Stomach (tissue), 19 donors: ENCODE data around the gene OR5B21. TPM values are rescaled to one million over a fixed set of nuclear protein-coding genes. Genes with fewer than 3 reads are reported as not detected.

ENCODE experiments used
- DNase-seq, 2 donors: peaks; one replicate each; pipeline versions ENCODE4 v3.0.0 to v3.0.0-alpha.2; 2013 to 2019
- H3K27ac ChIP-seq, 5 donors: fragments of 200-600 bp in 4 of 5; sonication (generic) in 4 of 5; one replicate each; pipeline ENCODE4 v1.5.1; 2013 to 2019; ENCODE audit warnings: mild to moderate bottlenecking in 1 of 5, moderate library complexity in 1 of 5
- H3K27me3 ChIP-seq, 3 donors: fragments of 200-600 bp; sonication (generic); one replicate each; pipeline ENCODE4 v1.5.1; 2017 to 2019; ENCODE audit warnings: mixed run types in 1 of 3
- H3K36me3 ChIP-seq, 4 donors: fragments of 200-600 bp; sonication (generic); 1 replicate in 3 of 4; 2 replicates in 1 of 4; pipeline ENCODE4 v1.5.1; 2016 to 2019
- H3K4me1 ChIP-seq, 4 donors: fragments of 200-600 bp; sonication (generic); one replicate each; pipeline ENCODE4 v1.5.1; 2016 to 2019
- H3K4me3 ChIP-seq, 4 donors: fragments of 200-600 bp; sonication (generic) in 3 of 4; one replicate each; pipeline ENCODE4 v1.5.1; 2016 to 2019; ENCODE audit warnings: mild to moderate bottlenecking in 1 of 4
- H3K9me3 ChIP-seq, 4 donors: fragments of 200-600 bp; sonication (generic); one replicate each; pipeline ENCODE4 v1.5.1; 2016 to 2019
- CTCF ChIP-seq, 7 experiments: fragments of 450-650 bp in 4 of 7; fragments of 200-600 bp in 3 of 7; sonication (generic) in 3 of 7; IDR thresholded peaks; one replicate each; pipeline ENCODE4 v1.5.1; 2016 to 2019; ENCODE audit warnings: antibody characterized with exemption in 7 of 7, control low read depth in 2 of 7, mild to moderate bottlenecking in 1 of 7
- EP300 ChIP-seq: sonication (generic); formaldehyde crosslinking; IDR thresholded peaks from one replicate; pipeline ENCODE4 v1.6.1; 2017; ENCODE audit warnings: antibody characterized with exemption
- POLR2A ChIP-seq, 4 donors: fragments of 450-650 bp; IDR thresholded peaks; one replicate each; pipeline ENCODE4 v1.6.1; 2016; ENCODE audit warnings: antibody characterized with exemption in 4 of 4, control low read depth in 2 of 4, mild to moderate bottlenecking in 1 of 4, moderate library complexity in 1 of 4
- POLR2AphosphoS5 ChIP-seq, 3 donors: sonication (generic); formaldehyde crosslinking; IDR thresholded peaks; one replicate each; pipeline ENCODE4 v1.6.1; 2016; ENCODE audit warnings: antibody characterized with exemption in 3 of 3
- WGBS, 5 donors: extraction: QIAGEN DNeasy Blood & Tissue Kit in 3 of 5; methylation state at CpG; one replicate each; pipeline versions ENCODE4 v1.1.5 to v1.1.7; 2013 to 2018; 5-methylcytosine and 5-hydroxymethylcytosine counted together
- intact Hi-C: fragments of 100-400 bp; cut with DNase I; formaldehyde crosslinking; loops from one replicate; pipeline ENCODE4 v1.15.1; 2023; ENCODE audit warnings: low total_unique reads
- long read RNA-seq, 10 donors: transcript quantifications; one replicate each; lab custom pipeline, GENCODE V29; 2026
- polyA plus RNA-seq, 3 donors: library from polyadenylated mRNA; stranded (reverse); fragments of 200-250 nt; gene quantifications; one replicate each; pipeline ENCODE4 v1.2.3, GENCODE V29; 2013
- total RNA-seq, 5 donors: library from RNA; depleted of rRNA; stranded (reverse); fragments of >200 nt; gene quantifications; one replicate each; pipeline versions ENCODE4 v1.1.0 to v1.2.3, GENCODE V29; 2014 to 2016
- donor health status: healthy with polysubstance abuse.
- donor health status: Bipolar disorder and iron deficiency.
- donor health status: healthy.

Gene OR5B21
- not detected for total RNA-seq
- not detected for polyA plus RNA-seq
- long read RNA-seq, donor 1: 0 reads
- long read RNA-seq, donor 2: 0 reads
- long read RNA-seq, donor 3: 0 reads
- long read RNA-seq, donor 4: 0 reads
- long read RNA-seq, donor 5: 0 reads
- long read RNA-seq, donor 6: 0 reads
- long read RNA-seq, donor 7: 0 reads
- long read RNA-seq, donor 8: 0 reads
- long read RNA-seq, donor 9: 0 reads
- long read RNA-seq, donor 10: 0 reads

- H3K36me3 ChIP-seq: no peaks in the 10 kb centered on the region
- intact Hi-C loops: no loop called here
- no peak for DNase-seq
- H3K9me3 ChIP-seq: no peaks in the 10 kb centered on the region
- H3K27ac ChIP-seq: no peak within 1 kb of the TSS
- 95 to 100% (median 97%) methylated on average over 1 of the region's 1 CpG for WGBS, 5 donors
- no peaks in the 10 kb centered on the region for H3K4me1 ChIP-seq
- TF ChIP-seq EP300 (no peak), CTCF (IDR thresholded peaks at IDR 0.05) (no peak), POLR2AphosphoS5 (IDR thresholded peaks at IDR 0.05) (no peak), POLR2A (IDR thresholded peaks at IDR 0.05) (no peak)
- no peak within 1 kb of the TSS for H3K4me3 ChIP-seq
- no peaks in the 10 kb centered on the region for H3K27me3 ChIP-seq
These were observed at the start of gene OR5B21 for GRCh38 chr11:58508005-58508404. TSS of gene OR5B21 (minus strand) at chr11:58508105. CDS start at chr11:58508105, 0 bp downstream.

GRCh38 chr11:58549644-58550043 is 41.7 kb upstream of the OR5B21 start:
- intact Hi-C loops: no loop called here
- peaks cover 45 to 100% (median 100%) of the 10 kb centered on the region in 4 donors for H3K36me3 ChIP-seq
- no peak overlapping the region for H3K27ac ChIP-seq
- no peaks in the 10 kb centered on the region for H3K9me3 ChIP-seq
- WGBS, 5 donors: 93 to 97% (median 96%) methylated on average over 7 of the region's 7 CpGs
- no peak overlapping the region for H3K4me3 ChIP-seq
- DNase-seq: no peak
- no peaks in the 10 kb centered on the region for H3K4me1 ChIP-seq
- TF ChIP-seq EP300 (no peak), POLR2AphosphoS5 (IDR thresholded peaks at IDR 0.05) (no peak)
- no peaks in the 10 kb centered on the region for H3K27me3 ChIP-seq

- 71 to 91% (median 88%) methylated on average over 1 of the region's 1 CpG for WGBS, 5 donors
- intact Hi-C loops: no loop called here
These were observed 38.9 kb upstream of the OR5B21 start for GRCh38 chr11:58546841-58547240.

GRCh38 chr11:58531865-58532341 is 24.0 kb upstream of the OR5B21 start:
- TF ChIP-seq POLR2AphosphoS5 (IDR thresholded peaks at IDR 0.05) (no peak), CTCF (IDR thresholded peaks at IDR 0.05) (no peak), POLR2A (IDR thresholded peaks at IDR 0.05) (no peak), EP300 (no peak)
- no peaks in the 10 kb centered on the region for H3K9me3 ChIP-seq
- DNase-seq: no peak
- H3K36me3 ChIP-seq: peaks cover 16 to 62% (median 54%) of the 10 kb centered on the region in 4 donors
- intact Hi-C loops: no loop called here
- no peaks in the 10 kb centered on the region for H3K4me1 ChIP-seq
- no peak overlapping the region for H3K27ac ChIP-seq
- H3K4me3 ChIP-seq: no peak overlapping the region
- WGBS, 5 donors: 93 to 98% (median 95%) methylated on average over 5 to 25 of the region's 25 CpGs
- no peaks in the 10 kb centered on the region for H3K27me3 ChIP-seq

More at GRCh38 chr11:58546841-58547240, 38.9 kb upstream of the OR5B21 start:
- no peak for DNase-seq
- H3K27ac ChIP-seq: no peak overlapping the region
- H3K9me3 ChIP-seq: no peaks in the 10 kb centered on the region
- no peaks in the 10 kb centered on the region for H3K27me3 ChIP-seq
- no peak for TF ChIP-seq EP300
- no peak for TF ChIP-seq POLR2AphosphoS5 (IDR thresholded peaks at IDR 0.05)
- no peak for TF ChIP-seq POLR2A (IDR thresholded peaks at IDR 0.05)
- TF ChIP-seq CTCF (IDR thresholded peaks at IDR 0.05): no peak
- H3K4me1 ChIP-seq: no peaks in the 10 kb centered on the region
- peaks cover 34 to 95% (median 88%) of the 10 kb centered on the region in 4 donors for H3K36me3 ChIP-seq
- no peak overlapping the region for H3K4me3 ChIP-seq

- H3K27ac ChIP-seq: no peak overlapping the region
- no peaks in the 10 kb centered on the region for H3K9me3 ChIP-seq
- WGBS, 5 donors: 65 to 92% (median 75%) methylated on average over 3 of the region's 3 CpGs
- H3K4me3 ChIP-seq: no peak overlapping the region
- TF ChIP-seq POLR2AphosphoS5 (IDR thresholded peaks at IDR 0.05) (no peak), EP300 (no peak), POLR2A (IDR thresholded peaks at IDR 0.05) (no peak), CTCF (IDR thresholded peaks at IDR 0.05) (no peak)
- H3K4me1 ChIP-seq: peaks cover 0 to 5% (median 2%) of the 10 kb centered on the region in 4 donors
- H3K36me3 ChIP-seq: peaks cover 16 to 65% (median 56%) of the 10 kb centered on the region in 4 donors
- intact Hi-C loops: no loop called here
- H3K27me3 ChIP-seq: no peaks in the 10 kb centered on the region
- DNase-seq: no peak
These were observed 22.3 kb upstream of the OR5B21 start for GRCh38 chr11:58530236-58530635.
